HG03354 (cell line): Measurements from ENCODE around the gene MAGEA8.
"Not testable (repeated sequence)": the region's sequence is repeated elsewhere in the genome, so short reads cannot be mapped to it uniquely, and the experiment has no call there.

Source experiments
- ATAC-seq: cut with Tn5 transposase; IDR thresholded peaks from one replicate; pipeline ENCODE4 v1.9.1; 2021; ENCODE audit warnings: mild to moderate bottlenecking; ENCODE audit not compliant: unreplicated experiment, poor library complexity, severe bottlenecking

The MAGEA8 gene

GRCh38 chrX:149898554-149898953, 17.6 kb downstream of the MAGEA8 start:
- ATAC-seq = no peak

GRCh38 chrX:149903889-149904748, 23.1 kb downstream of the MAGEA8 start:
- peak; percentile 81 for ATAC-seq

GRCh38 chrX:149908308-149908707, 27.3 kb downstream of the MAGEA8 start:
- peak; percentile 45 for ATAC-seq

GRCh38 chrX:149908727-149909126, 27.7 kb downstream of the MAGEA8 start:
- no peak for ATAC-seq

- peak; percentile 57 for ATAC-seq
Measured at GRCh38 chrX:149909324-149910177, 28.6 kb downstream of the MAGEA8 start.

- ATAC-seq = peak; percentile 20
Measured at GRCh38 chrX:149910178-149910695, 29.3 kb downstream of the MAGEA8 start.

GRCh38 chrX:149916745-149917392, 35.9 kb downstream of the MAGEA8 start:
- peak; percentile 71 for ATAC-seq

- not testable (repeated sequence) for ATAC-seq
Measured at GRCh38 chrX:149923836-149924235, 42.9 kb downstream of the MAGEA8 start.

- ATAC-seq = not testable (repeated sequence)
Measured at GRCh38 chrX:149924434-149924833, 43.5 kb downstream of the MAGEA8 start.

- not testable (repeated sequence) for ATAC-seq
Measured at GRCh38 chrX:149927245-149927963, 46.4 kb downstream of the MAGEA8 start.

GRCh38 chrX:149927964-149928258, 46.9 kb downstream of the MAGEA8 start:
- not testable (repeated sequence) for ATAC-seq

- not testable (repeated sequence) for ATAC-seq
Measured at GRCh38 chrX:149928635-149929034, 47.7 kb downstream of the MAGEA8 start.

- ATAC-seq = not testable (repeated sequence)
Measured at GRCh38 chrX:149929400-149929799, 48.4 kb downstream of the MAGEA8 start, which contains the start of gene HSFX4. Gene HSFX4 (plus strand): TSS chrX:149929573. CDS start chrX:149929645, 72 bp downstream.

GRCh38 chrX:149931355-149931754, 50.4 kb downstream of the MAGEA8 start:
- ATAC-seq = not testable (repeated sequence)

GRCh38 chrX:149932150-149932549, 51.2 kb downstream of the MAGEA8 start:
- not testable (repeated sequence) for ATAC-seq

- not testable (repeated sequence) for ATAC-seq
Measured at GRCh38 chrX:149932970-149933369, 52.0 kb downstream of the MAGEA8 start.

- not testable (repeated sequence) for ATAC-seq
Measured at GRCh38 chrX:149933547-149933946, 52.6 kb downstream of the MAGEA8 start.
